ENCODE measurements around the gene ASTN2.

The ASTN2 gene

DNA sequence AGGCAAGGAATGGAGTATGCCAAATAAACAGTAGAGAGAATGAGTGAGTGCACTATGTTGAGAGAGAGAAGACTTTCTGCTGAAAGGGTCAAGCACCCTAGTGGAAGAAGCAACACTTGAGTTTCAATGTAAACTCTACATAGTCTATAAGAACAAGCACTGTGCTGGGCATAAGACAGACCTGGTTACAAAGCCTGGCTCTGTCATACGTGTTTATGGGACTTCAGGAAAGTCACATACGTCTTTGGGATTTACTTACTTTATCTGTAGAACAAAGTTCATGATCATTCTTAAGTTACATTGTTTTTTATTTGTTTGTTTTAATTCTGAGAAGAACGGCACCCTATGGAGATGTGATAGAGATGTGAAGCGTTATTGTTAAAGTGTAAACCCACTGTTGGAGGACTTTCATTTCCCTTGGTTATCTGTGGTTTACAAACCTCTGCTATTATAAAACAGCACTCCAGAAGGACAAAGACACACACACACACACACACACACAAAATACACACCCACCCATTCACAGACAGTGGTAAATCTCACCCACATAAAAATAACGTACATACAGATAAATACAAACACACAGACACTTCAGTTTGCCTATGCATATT, 798.4 kb downstream of the ASTN2 start:
- Histone ChIP-seq H3K27ac (ENCODE audit: low read length) (no peak overlapping the region), H3K36me3 (ENCODE audit: control insufficient read depth in 1 of 2, insufficient read depth in 2 of 2, low read length in 2 of 2) (peaks cover 0 to 8% of the 10 kb centered on the region in 2 donors), H3K4me3 (ENCODE audit: low read depth in 1 of 2, low read length in 2 of 2) (no peak overlapping the region), H3K27me3 (ENCODE audit: low read depth, low read length) (no peaks in the 10 kb centered on the region), H3K9me3 (ENCODE audit: control insufficient read depth in 1 of 2, low read length in 2 of 2) (peaks cover 0 to 2% of the 10 kb centered on the region in 2 donors), H3K4me1 (ENCODE audit: control insufficient read depth in 1 of 2, insufficient read depth in 2 of 2, low read length in 2 of 2) (no peaks in the 10 kb centered on the region)

GRCh38 chr9:116608064-116608463, 806.8 kb downstream of the ASTN2 start:
- Histone ChIP-seq H3K4me1 (ENCODE audit: control insufficient read depth in 1 of 2, insufficient read depth in 2 of 2, low read length in 2 of 2) (no peaks in the 10 kb centered on the region), H3K36me3 (ENCODE audit: control insufficient read depth in 1 of 2, insufficient read depth in 2 of 2, low read length in 2 of 2) (no peaks in the 10 kb centered on the region), H3K27ac (ENCODE audit: low read length) (no peak overlapping the region), H3K9me3 (ENCODE audit: control insufficient read depth in 1 of 2, low read length in 2 of 2) (no peaks in the 10 kb centered on the region), H3K27me3 (ENCODE audit: low read depth, low read length) (no peaks in the 10 kb centered on the region), H3K4me3 (ENCODE audit: low read depth in 1 of 2, low read length in 2 of 2) (no peak overlapping the region)

DNA sequence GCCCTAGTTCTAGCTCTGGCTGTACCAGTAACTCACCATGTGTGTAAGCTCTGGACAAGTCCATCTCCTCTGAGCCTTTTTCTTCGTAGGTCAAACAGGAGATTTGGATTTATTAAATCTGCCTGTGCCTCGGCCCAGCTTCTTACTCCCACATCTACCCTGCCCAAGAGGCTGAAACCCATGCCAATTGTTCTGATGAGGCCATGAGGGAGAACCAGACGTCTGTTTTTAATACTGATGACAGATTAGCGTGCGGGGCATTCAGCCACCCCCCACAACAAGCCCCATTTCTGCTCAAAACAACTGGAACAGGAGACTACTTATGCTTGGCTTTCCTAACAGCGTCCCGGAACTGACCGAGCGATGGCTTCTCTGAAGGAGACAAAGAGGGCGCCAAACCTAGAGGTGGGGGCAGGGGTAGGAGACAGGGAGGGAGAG, 808.9 kb downstream of the ASTN2 start:
- H3K4me1 ChIP-seq (ENCODE audit: control insufficient read depth in 1 of 2, insufficient read depth in 2 of 2, low read length in 2 of 2): no peaks in the 10 kb centered on the region
- H3K27ac ChIP-seq (ENCODE audit: low read length): no peak overlapping the region
- H3K27me3 ChIP-seq (ENCODE audit: low read depth, low read length): no peaks in the 10 kb centered on the region
- no peaks in the 10 kb centered on the region for H3K36me3 ChIP-seq (ENCODE audit: control insufficient read depth in 1 of 2, insufficient read depth in 2 of 2, low read length in 2 of 2)
- H3K9me3 ChIP-seq (ENCODE audit: control insufficient read depth in 1 of 2, low read length in 2 of 2): no peaks in the 10 kb centered on the region
- no peak overlapping the region for H3K4me3 ChIP-seq (ENCODE audit: low read depth in 1 of 2, low read length in 2 of 2)

DNA sequence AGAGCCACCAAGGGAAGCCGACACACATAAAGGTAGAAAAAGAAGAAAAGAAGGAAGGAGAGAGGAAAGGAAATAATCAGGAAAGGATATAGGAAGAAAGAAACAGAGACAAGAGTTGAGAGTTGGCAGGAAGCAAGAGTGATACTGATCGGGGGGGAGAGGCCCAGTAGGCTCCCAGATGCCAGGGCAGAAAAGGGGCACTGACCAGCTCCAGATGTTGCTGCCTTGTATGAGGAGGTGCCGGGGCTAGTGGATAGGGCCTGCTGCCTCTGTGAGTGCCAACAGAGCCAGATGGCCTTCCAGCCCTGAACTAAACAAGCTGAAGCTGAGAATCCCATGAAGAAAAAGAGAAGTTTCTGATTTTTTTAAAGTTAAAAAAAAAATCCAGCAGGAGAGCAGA, 809.8 kb downstream of the ASTN2 start:
- Histone ChIP-seq H3K27ac (ENCODE audit: low read length) (no peak overlapping the region), H3K4me1 (ENCODE audit: control insufficient read depth in 1 of 2, insufficient read depth in 2 of 2, low read length in 2 of 2) (no peaks in the 10 kb centered on the region), H3K36me3 (ENCODE audit: control insufficient read depth in 1 of 2, insufficient read depth in 2 of 2, low read length in 2 of 2) (no peaks in the 10 kb centered on the region), H3K9me3 (ENCODE audit: control insufficient read depth in 1 of 2, low read length in 2 of 2) (no peaks in the 10 kb centered on the region), H3K4me3 (ENCODE audit: low read depth in 1 of 2, low read length in 2 of 2) (no peak overlapping the region), H3K27me3 (ENCODE audit: low read depth, low read length) (no peaks in the 10 kb centered on the region)

- H3K27ac ChIP-seq (ENCODE audit: low read length): no peak overlapping the region
- no peaks in the 10 kb centered on the region for H3K4me1 ChIP-seq (ENCODE audit: control insufficient read depth in 1 of 2, insufficient read depth in 2 of 2, low read length in 2 of 2)
- no peaks in the 10 kb centered on the region for H3K27me3 ChIP-seq (ENCODE audit: low read depth, low read length)
Measured at GRCh38 chr9:116604251-116604650, 810.6 kb downstream of the ASTN2 start.

GRCh38 chr9:116599342-116599884, 815.4 kb downstream of the ASTN2 start:
- H3K27me3 ChIP-seq (ENCODE audit: low read depth, low read length): no peaks in the 10 kb centered on the region
- H3K27ac ChIP-seq (ENCODE audit: low read length): no peak overlapping the region
- no peaks in the 10 kb centered on the region for H3K4me1 ChIP-seq (ENCODE audit: control insufficient read depth in 1 of 2, insufficient read depth in 2 of 2, low read length in 2 of 2)
- no peaks in the 10 kb centered on the region for H3K9me3 ChIP-seq (ENCODE audit: control insufficient read depth in 1 of 2, low read length in 2 of 2)
- H3K4me3 ChIP-seq (ENCODE audit: low read depth in 1 of 2, low read length in 2 of 2): no peak overlapping the region
- no peaks in the 10 kb centered on the region for H3K36me3 ChIP-seq (ENCODE audit: control insufficient read depth in 1 of 2, insufficient read depth in 2 of 2, low read length in 2 of 2)

More at GRCh38 chr9:116604251-116604650, 810.6 kb downstream of the ASTN2 start:
- H3K4me3 ChIP-seq (ENCODE audit: low read depth in 1 of 2, low read length in 2 of 2): no peak overlapping the region
- H3K9me3 ChIP-seq (ENCODE audit: control insufficient read depth in 1 of 2, low read length in 2 of 2): no peaks in the 10 kb centered on the region
- H3K36me3 ChIP-seq (ENCODE audit: control insufficient read depth in 1 of 2, insufficient read depth in 2 of 2, low read length in 2 of 2): no peaks in the 10 kb centered on the region

GRCh38 chr9:116596646-116597045, 818.2 kb downstream of the ASTN2 start:
- Histone ChIP-seq H3K36me3 (ENCODE audit: control insufficient read depth in 1 of 2, insufficient read depth in 2 of 2, low read length in 2 of 2) (no peaks in the 10 kb centered on the region), H3K4me3 (ENCODE audit: low read depth in 1 of 2, low read length in 2 of 2) (no peak overlapping the region), H3K9me3 (ENCODE audit: control insufficient read depth in 1 of 2, low read length in 2 of 2) (no peaks in the 10 kb centered on the region), H3K27ac (ENCODE audit: low read length) (no peak overlapping the region), H3K27me3 (ENCODE audit: low read depth, low read length) (no peaks in the 10 kb centered on the region), H3K4me1 (ENCODE audit: control insufficient read depth in 1 of 2, insufficient read depth in 2 of 2, low read length in 2 of 2) (no peaks in the 10 kb centered on the region)

DNA sequence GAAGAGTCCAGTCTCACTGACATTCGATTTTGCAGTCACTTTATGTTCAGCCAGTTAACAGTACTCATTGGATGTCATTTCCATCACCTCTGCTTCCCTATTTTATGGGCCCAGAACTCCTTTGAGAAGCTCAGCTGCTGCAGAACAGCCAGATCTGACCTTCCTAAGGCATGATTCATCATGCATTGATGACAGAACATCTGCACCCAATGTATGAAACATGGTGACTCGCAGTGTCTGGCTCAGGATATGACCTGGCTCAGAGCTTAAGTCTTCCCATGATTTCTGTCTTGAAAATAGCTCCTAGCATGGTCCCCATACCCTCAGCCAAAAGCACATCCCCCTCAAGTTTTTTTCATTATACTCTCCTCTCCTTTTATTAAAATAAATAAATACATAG, 820.3 kb downstream of the ASTN2 start:
- Histone ChIP-seq H3K36me3 (ENCODE audit: control insufficient read depth in 1 of 2, insufficient read depth in 2 of 2, low read length in 2 of 2) (no peaks in the 10 kb centered on the region), H3K27ac (ENCODE audit: low read length) (no peak overlapping the region), H3K27me3 (ENCODE audit: low read depth, low read length) (no peaks in the 10 kb centered on the region), H3K9me3 (ENCODE audit: control insufficient read depth in 1 of 2, low read length in 2 of 2) (peaks cover 0 to under 1% of the 10 kb centered on the region in 2 donors), H3K4me1 (ENCODE audit: control insufficient read depth in 1 of 2, insufficient read depth in 2 of 2, low read length in 2 of 2) (no peaks in the 10 kb centered on the region), H3K4me3 (ENCODE audit: low read depth in 1 of 2, low read length in 2 of 2) (no peak overlapping the region)

DNA sequence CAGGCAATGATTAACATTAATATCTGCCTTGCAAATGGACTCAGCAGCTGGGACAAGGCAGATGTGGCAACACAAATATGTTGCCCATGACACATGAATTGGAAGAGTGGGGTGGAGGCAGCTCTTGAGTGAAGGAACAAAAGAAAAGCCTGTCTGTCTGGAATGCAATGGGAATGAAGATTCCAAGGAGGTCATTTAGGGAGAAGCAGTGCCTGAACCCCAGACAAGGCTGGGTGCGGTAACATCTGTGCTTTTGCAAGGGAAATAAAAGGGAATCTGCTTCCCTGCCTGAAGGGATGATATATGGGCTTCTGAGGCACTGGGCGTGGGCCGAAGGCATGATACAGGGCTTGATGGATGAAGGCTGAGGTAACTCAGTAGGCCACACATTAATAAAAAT, 821.9 kb downstream of the ASTN2 start:
- H3K27me3 ChIP-seq (ENCODE audit: low read depth, low read length): no peaks in the 10 kb centered on the region
- H3K4me1 ChIP-seq (ENCODE audit: control insufficient read depth in 1 of 2, insufficient read depth in 2 of 2, low read length in 2 of 2): no peaks in the 10 kb centered on the region
- peaks cover 4 to 5% of the 10 kb centered on the region in 2 donors for H3K9me3 ChIP-seq (ENCODE audit: control insufficient read depth in 1 of 2, low read length in 2 of 2)
- no peaks in the 10 kb centered on the region for H3K36me3 ChIP-seq (ENCODE audit: control insufficient read depth in 1 of 2, insufficient read depth in 2 of 2, low read length in 2 of 2)
- no peak overlapping the region for H3K4me3 ChIP-seq (ENCODE audit: low read depth in 1 of 2, low read length in 2 of 2)
- no peak overlapping the region for H3K27ac ChIP-seq (ENCODE audit: low read length)

GRCh38 chr9:116589392-116590354, 825.2 kb downstream of the ASTN2 start:
- Histone ChIP-seq H3K4me1 (ENCODE audit: control insufficient read depth in 1 of 2, insufficient read depth in 2 of 2, low read length in 2 of 2) (no peaks in the 10 kb centered on the region), H3K36me3 (ENCODE audit: control insufficient read depth in 1 of 2, insufficient read depth in 2 of 2, low read length in 2 of 2) (no peaks in the 10 kb centered on the region), H3K4me3 (ENCODE audit: low read depth in 1 of 2, low read length in 2 of 2) (no peak overlapping the region), H3K27ac (ENCODE audit: low read length) (no peak overlapping the region), H3K9me3 (ENCODE audit: control insufficient read depth in 1 of 2, low read length in 2 of 2) (peaks cover 4 to 5% of the 10 kb centered on the region in 2 donors), H3K27me3 (ENCODE audit: low read depth, low read length) (no peaks in the 10 kb centered on the region)

DNA sequence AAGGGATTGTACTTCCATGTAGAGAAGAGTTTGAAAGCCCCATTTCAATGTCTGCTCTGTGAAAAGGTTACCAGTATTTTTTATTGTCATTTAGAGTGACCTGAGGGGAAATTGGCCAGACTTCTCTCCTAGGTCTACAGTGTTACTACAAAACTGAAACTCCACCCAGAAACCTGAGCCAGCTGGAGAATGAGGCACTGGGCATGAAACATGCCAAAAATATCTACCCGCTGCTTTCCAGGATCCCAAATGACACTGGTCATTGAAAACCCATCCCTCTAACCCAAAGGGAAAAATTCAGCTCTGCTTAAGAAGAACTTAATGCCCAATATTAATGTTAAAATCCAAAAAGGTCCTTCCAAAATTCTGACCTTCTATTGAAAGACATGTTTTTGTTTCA, 826.9 kb downstream of the ASTN2 start:
- Histone ChIP-seq H3K27ac (ENCODE audit: low read length) (no peak overlapping the region), H3K4me3 (ENCODE audit: low read depth in 1 of 2, low read length in 2 of 2) (no peak overlapping the region), H3K27me3 (ENCODE audit: low read depth, low read length) (no peaks in the 10 kb centered on the region), H3K36me3 (ENCODE audit: control insufficient read depth in 1 of 2, insufficient read depth in 2 of 2, low read length in 2 of 2) (no peaks in the 10 kb centered on the region), H3K9me3 (ENCODE audit: control insufficient read depth in 1 of 2, low read length in 2 of 2) (peaks cover 4 to 5% of the 10 kb centered on the region in 2 donors), H3K4me1 (ENCODE audit: control insufficient read depth in 1 of 2, insufficient read depth in 2 of 2, low read length in 2 of 2) (no peaks in the 10 kb centered on the region)
